Keratinocyte (primary cell): ENCODE measurements around the gene HLA-F.

ENCODE experiments used
- EZH2 ChIP-seq: IDR thresholded peaks from one replicate; pipeline ENCODE4 v1.6.1; 2012; ENCODE audit warnings: inconsistent platforms, mild to moderate bottlenecking, low read length, moderate library complexity
- TF ChIP-seq, protein P1 (sequence below), 3 experiments: IDR thresholded peaks in 1 of 3; conservative IDR thresholded peaks in 1 of 3; optimal IDR thresholded peaks in 1 of 3; 2 replicates in 2 of 3; 3 replicates in 1 of 3; pipeline versions ENCODE3 to v1.5.1; 2011; ENCODE audit warnings: low read length in 3 of 3, mild to moderate bottlenecking in 3 of 3, moderate library complexity in 2 of 3, control low read depth in 1 of 3, inconsistent platforms in 1 of 3; ENCODE audit not compliant: insufficient read depth in 2 of 3; ENCODE audit errors: extremely low read depth in 1 of 3

DNA sequence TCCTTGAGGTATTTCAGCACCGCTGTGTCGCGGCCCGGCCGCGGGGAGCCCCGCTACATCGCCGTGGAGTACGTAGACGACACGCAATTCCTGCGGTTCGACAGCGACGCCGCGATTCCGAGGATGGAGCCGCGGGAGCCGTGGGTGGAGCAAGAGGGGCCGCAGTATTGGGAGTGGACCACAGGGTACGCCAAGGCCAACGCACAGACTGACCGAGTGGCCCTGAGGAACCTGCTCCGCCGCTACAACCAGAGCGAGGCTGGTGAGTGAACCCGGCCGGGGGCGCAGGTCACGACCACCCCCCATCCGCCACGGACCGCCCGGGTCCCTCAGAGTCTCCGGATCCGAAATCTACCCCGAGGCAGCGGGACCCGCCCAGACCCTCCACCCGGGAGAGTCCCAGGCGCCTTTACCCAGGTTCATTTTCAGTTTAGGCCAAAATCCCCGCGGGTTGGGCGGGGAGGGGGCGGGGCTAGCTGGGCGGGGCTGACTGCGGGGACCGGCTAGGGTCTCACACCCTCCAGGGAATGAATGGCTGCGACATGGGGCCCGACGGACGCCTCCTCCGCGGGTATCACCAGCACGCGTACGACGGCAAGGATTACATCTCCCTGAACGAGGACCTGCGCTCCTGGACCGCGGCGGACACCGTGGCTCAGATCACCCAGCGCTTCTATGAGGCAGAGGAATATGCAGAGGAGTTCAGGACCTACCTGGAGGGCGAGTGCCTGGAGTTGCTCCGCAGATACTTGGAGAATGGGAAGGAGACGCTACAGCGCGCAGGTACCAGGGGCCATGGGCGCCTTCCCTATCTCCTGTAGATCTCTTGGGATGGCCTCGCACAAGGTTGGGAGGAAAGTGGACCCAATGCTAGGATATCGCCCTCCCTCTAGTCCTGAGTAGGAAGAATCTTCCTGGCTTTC, 693 bp downstream of the HLA-F start:
- TF ChIP-seq, protein P1, sequence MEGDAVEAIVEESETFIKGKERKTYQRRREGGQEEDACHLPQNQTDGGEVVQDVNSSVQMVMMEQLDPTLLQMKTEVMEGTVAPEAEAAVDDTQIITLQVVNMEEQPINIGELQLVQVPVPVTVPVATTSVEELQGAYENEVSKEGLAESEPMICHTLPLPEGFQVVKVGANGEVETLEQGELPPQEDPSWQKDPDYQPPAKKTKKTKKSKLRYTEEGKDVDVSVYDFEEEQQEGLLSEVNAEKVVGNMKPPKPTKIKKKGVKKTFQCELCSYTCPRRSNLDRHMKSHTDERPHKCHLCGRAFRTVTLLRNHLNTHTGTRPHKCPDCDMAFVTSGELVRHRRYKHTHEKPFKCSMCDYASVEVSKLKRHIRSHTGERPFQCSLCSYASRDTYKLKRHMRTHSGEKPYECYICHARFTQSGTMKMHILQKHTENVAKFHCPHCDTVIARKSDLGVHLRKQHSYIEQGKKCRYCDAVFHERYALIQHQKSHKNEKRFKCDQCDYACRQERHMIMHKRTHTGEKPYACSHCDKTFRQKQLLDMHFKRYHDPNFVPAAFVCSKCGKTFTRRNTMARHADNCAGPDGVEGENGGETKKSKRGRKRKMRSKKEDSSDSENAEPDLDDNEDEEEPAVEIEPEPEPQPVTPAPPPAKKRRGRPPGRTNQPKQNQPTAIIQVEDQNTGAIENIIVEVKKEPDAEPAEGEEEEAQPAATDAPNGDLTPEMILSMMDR (optimal IDR thresholded peaks at IDR 0.05 in 1 of 3, IDR thresholded peaks at IDR 0.05 in 1 of 3, conservative IDR thresholded peaks at IDR 0.05 in 1 of 3; ENCODE audit: extremely low read depth in 1 of 3, insufficient read depth in 2 of 3, low read length in 3 of 3), result no peak
- TF ChIP-seq EZH2, result no peak
